H9 (cell line): ENCODE results near the gene AHI1. TPM values are rescaled to one million over a fixed set of nuclear protein-coding genes. Genes with fewer than 3 reads are reported as not detected.

Experiments
- DNase-seq: peaks from one replicate; pipeline ENCODE4 v3.0.0-alpha.2; 2017
- H2AFZ ChIP-seq: one replicate; pipeline ENCODE4 v1.6.1; 2013; ENCODE audit warnings: mild to moderate bottlenecking, low read length, control low read depth, moderate library complexity
- H2AK5ac ChIP-seq: 2 replicates; pipeline ENCODE4 v1.6.1; 2013; ENCODE audit warnings: low read length, control low read depth, mixed read lengths; ENCODE audit not compliant: insufficient read length
- H2BK120ac ChIP-seq: one replicate; pipeline ENCODE4 v1.6.1; 2013; ENCODE audit warnings: low read depth, mild to moderate bottlenecking, low read length, control low read depth, inconsistent platforms; ENCODE audit not compliant: poor library complexity, severe bottlenecking
- H2BK12ac ChIP-seq: 2 replicates; pipeline ENCODE4 v1.6.1; 2013; ENCODE audit warnings: low read length, control low read depth, mixed read lengths, low read depth; ENCODE audit not compliant: insufficient read length
- H2BK15ac ChIP-seq: 2 replicates; pipeline ENCODE4 v1.6.1; 2013; ENCODE audit warnings: low read depth, low read length, control low read depth
- H2BK20ac ChIP-seq: one replicate; pipeline ENCODE4 v1.6.1; 2013; ENCODE audit warnings: low read depth, mild to moderate bottlenecking, low read length, control low read depth, inconsistent platforms; ENCODE audit not compliant: poor library complexity, severe bottlenecking
- H2BK5ac ChIP-seq: 2 replicates; pipeline ENCODE4 v1.6.1; 2013; ENCODE audit warnings: low read length, control low read depth, mixed read lengths; ENCODE audit not compliant: insufficient read length
- H3K14ac ChIP-seq: 2 replicates; pipeline ENCODE4 v1.6.1; 2013; ENCODE audit warnings: low read length, control low read depth; ENCODE audit not compliant: insufficient read depth
- H3K18ac ChIP-seq: 2 replicates; pipeline ENCODE4 v1.6.1; 2013; ENCODE audit warnings: low read depth, mild to moderate bottlenecking, mixed read lengths, low read length, control low read depth; ENCODE audit not compliant: insufficient read length
- H3K23ac ChIP-seq: 2 replicates; pipeline ENCODE4 v1.6.1; 2013; ENCODE audit warnings: low read length, control low read depth, mixed read lengths, low read depth; ENCODE audit not compliant: insufficient read length
- H3K23me2 ChIP-seq: 2 replicates; pipeline ENCODE4 v1.6.1; 2013; ENCODE audit warnings: low read depth, mild to moderate bottlenecking, mixed read lengths, low read length, control low read depth; ENCODE audit not compliant: insufficient read length, poor library complexity, severe bottlenecking
- H3K27ac ChIP-seq: 2 replicates; pipeline ENCODE4 v1.5.1; 2013; ENCODE audit warnings: low read length, control low read depth, mixed read lengths, low read depth; ENCODE audit not compliant: insufficient read length
- H3K27me3 ChIP-seq: 2 replicates; pipeline ENCODE4 v1.6.1; 2013; ENCODE audit warnings: low read length, control low read depth, inconsistent platforms; ENCODE audit not compliant: insufficient read depth
- H3K4ac ChIP-seq: 2 replicates; pipeline ENCODE4 v1.6.1; 2013; ENCODE audit warnings: low read depth, mild to moderate bottlenecking, control low read depth, inconsistent platforms, low read length, moderate library complexity
- H3K4me1 ChIP-seq: 2 replicates; pipeline ENCODE4 v1.6.1; 2013; ENCODE audit warnings: low read length, control low read depth, inconsistent platforms; ENCODE audit not compliant: insufficient read depth
- H3K4me2 ChIP-seq: 2 replicates; pipeline ENCODE4 v1.6.1; 2013; ENCODE audit warnings: low read length, control low read depth, mixed read lengths; ENCODE audit not compliant: insufficient read length, insufficient read depth
- H3K56ac ChIP-seq: 2 replicates; pipeline ENCODE4 v1.6.1; 2013; ENCODE audit warnings: low read depth, mild to moderate bottlenecking, mixed read lengths, low read length, control low read depth; ENCODE audit not compliant: insufficient read length
- H3K79me1 ChIP-seq: 2 replicates; pipeline ENCODE4 v1.6.1; 2013; ENCODE audit warnings: low read depth, mild to moderate bottlenecking, moderate library complexity, low read length, control low read depth, inconsistent platforms; ENCODE audit not compliant: insufficient read depth, poor library complexity, severe bottlenecking
- H3K79me2 ChIP-seq: 2 replicates; pipeline ENCODE4 v1.6.1; 2013; ENCODE audit warnings: low read length, control low read depth, inconsistent platforms; ENCODE audit not compliant: insufficient read depth
- H3K9ac ChIP-seq: 2 replicates; pipeline ENCODE4 v1.6.1; 2013; ENCODE audit warnings: low read length, control low read depth, mixed read lengths; ENCODE audit not compliant: insufficient read length; ENCODE audit errors: extremely low read depth
- H3K9me3 ChIP-seq: one replicate; pipeline ENCODE4 v1.6.1; 2013; ENCODE audit warnings: low read depth, low read length, inconsistent platforms; ENCODE audit not compliant: control insufficient read depth
- H3T11ph ChIP-seq: one replicate; pipeline ENCODE4 v1.6.1; 2013; ENCODE audit warnings: mild to moderate bottlenecking, low read length, control low read depth, inconsistent platforms
- H4K20me1 ChIP-seq: one replicate; pipeline ENCODE4 v1.6.1; 2013; ENCODE audit not compliant: control insufficient read depth, insufficient read length, insufficient read depth
- H4K5ac ChIP-seq: 2 replicates; pipeline ENCODE4 v1.6.1; 2013; ENCODE audit warnings: low read depth, mild to moderate bottlenecking, mixed read lengths, low read length, control low read depth; ENCODE audit not compliant: insufficient read length
- H4K8ac ChIP-seq: replicated peaks from 2 replicates; pipeline ENCODE4 v1.6.1; 2013; ENCODE audit warnings: low read length, control low read depth, mixed read lengths, low read depth; ENCODE audit not compliant: insufficient read length
- H4K91ac ChIP-seq: 2 replicates; pipeline ENCODE4 v1.6.1; 2013; ENCODE audit warnings: low read depth, mild to moderate bottlenecking, moderate library complexity, mixed read lengths, low read length, control low read depth; ENCODE audit not compliant: insufficient read length
- H3K27ac Mint-ChIP-seq, 3 experiments: 2 replicates in 2 of 3; 3 replicates in 1 of 3; pipeline ENCODE4 v1.8.0; 2020 to 2021; ENCODE audit warnings: mixed read lengths in 3 of 3, mild to moderate bottlenecking in 1 of 3, moderate library complexity in 1 of 3
- H3K27me3 Mint-ChIP-seq: 2 replicates; pipeline ENCODE4 v1.8.0; 2021; ENCODE audit warnings: low read depth, mild to moderate bottlenecking, moderate library complexity, mixed read lengths
- H3K36me3 Mint-ChIP-seq, 3 experiments: 2 replicates in 2 of 3; 3 replicates in 1 of 3; pipeline ENCODE4 v1.8.0; 2020 to 2021; ENCODE audit warnings: low read depth in 3 of 3, mixed read lengths in 3 of 3; ENCODE audit not compliant: insufficient read depth in 1 of 3
- H3K4me1 Mint-ChIP-seq, 2 experiments: 2 replicates each; pipeline ENCODE4 v1.8.0; 2020; ENCODE audit warnings: mixed read lengths in 2 of 2
- H3K4me3 Mint-ChIP-seq, 2 experiments: 2 replicates in 1 of 2; 3 replicates in 1 of 2; pipeline ENCODE4 v1.8.0; 2020 to 2021; ENCODE audit warnings: mild to moderate bottlenecking in 2 of 2, mixed read lengths in 2 of 2, moderate library complexity in 1 of 2
- H3K9me3 Mint-ChIP-seq, 2 experiments: 2 replicates in 1 of 2; 3 replicates in 1 of 2; pipeline ENCODE4 v1.8.0; 2020; ENCODE audit warnings: mild to moderate bottlenecking in 2 of 2, mixed read lengths in 2 of 2, moderate library complexity in 1 of 2
- WGBS: extraction: QIAGEN DNeasy Blood & Tissue Kit; methylation state at CpG from one replicate; pipeline ENCODE4 v1.1.7; 2013; ENCODE audit warnings: missing lambda C conversion rate, low lambda C conversion rate, mixed read lengths; ENCODE audit not compliant: insufficient read length; ENCODE audit errors: extremely low coverage; 5-methylcytosine and 5-hydroxymethylcytosine counted together
- total RNA-seq: library from RNA; stranded (reverse); gene quantifications from 2 replicates; pipeline ENCODE4 v1.2.1, GENCODE V29; 2021
- TF ChIP-seq, protein P1 (sequence below): fragments of 200-600 bp; sonication (generic); conservative IDR thresholded peaks from 3 replicates; pipeline ENCODE4 v1.8.0; 2021; ENCODE audit warnings: antibody characterized with exemption, mild to moderate bottlenecking

Gene AHI1
- total RNA-seq, 1 experiment from 2014 or later = 9.9 TPM

DNA sequence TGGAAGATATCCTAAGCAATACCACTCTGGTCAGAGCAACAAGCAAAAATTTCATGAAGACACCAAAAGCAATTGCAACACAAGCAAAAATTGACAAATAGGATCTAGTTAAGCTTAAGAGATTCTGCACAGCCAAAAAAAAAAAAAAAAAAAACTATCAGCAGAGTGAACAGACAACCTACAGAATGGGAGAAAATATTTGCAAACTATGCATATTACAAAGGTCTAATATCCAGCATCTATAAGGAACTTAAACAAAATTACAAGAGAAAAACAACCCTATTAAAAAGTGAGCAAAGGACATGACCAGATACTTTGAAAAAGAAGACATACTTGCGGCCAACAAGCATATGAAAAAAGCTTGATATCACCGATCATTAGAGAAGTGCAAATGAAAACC lies 20.0 kb upstream of the AHI1 start:
- no peak overlapping the region for H2BK5ac ChIP-seq

More for the DNA sequence above, 20.0 kb upstream of the AHI1 start:
- no peak overlapping the region for H3K27ac ChIP-seq
- no peak overlapping the region for H2BK120ac ChIP-seq
- Mint-ChIP-seq H3K4me3 (no peak overlapping the region), H3K36me3 (no peaks in the 10 kb centered on the region), H3K4me1 (peaks cover 2 to 3% of the 10 kb centered on the region in 2 experiments; a peak in 2 of 4 replicates), H3K27ac (no peak overlapping the region), H3K9me3 (no peaks in the 10 kb centered on the region; a peak in 2 of 5 replicates), H3K27me3 (no peaks in the 10 kb centered on the region)
- no peak overlapping the region for H4K5ac ChIP-seq
- no peak overlapping the region for H2AFZ ChIP-seq
- no peak overlapping the region for H3K4ac ChIP-seq
- no peaks in the 10 kb centered on the region for H4K20me1 ChIP-seq
- no peaks in the 10 kb centered on the region for H3K23me2 ChIP-seq
- H3K9ac ChIP-seq = no peak overlapping the region
- H3K23ac ChIP-seq = no peak overlapping the region
- TF ChIP-seq, protein P1, sequence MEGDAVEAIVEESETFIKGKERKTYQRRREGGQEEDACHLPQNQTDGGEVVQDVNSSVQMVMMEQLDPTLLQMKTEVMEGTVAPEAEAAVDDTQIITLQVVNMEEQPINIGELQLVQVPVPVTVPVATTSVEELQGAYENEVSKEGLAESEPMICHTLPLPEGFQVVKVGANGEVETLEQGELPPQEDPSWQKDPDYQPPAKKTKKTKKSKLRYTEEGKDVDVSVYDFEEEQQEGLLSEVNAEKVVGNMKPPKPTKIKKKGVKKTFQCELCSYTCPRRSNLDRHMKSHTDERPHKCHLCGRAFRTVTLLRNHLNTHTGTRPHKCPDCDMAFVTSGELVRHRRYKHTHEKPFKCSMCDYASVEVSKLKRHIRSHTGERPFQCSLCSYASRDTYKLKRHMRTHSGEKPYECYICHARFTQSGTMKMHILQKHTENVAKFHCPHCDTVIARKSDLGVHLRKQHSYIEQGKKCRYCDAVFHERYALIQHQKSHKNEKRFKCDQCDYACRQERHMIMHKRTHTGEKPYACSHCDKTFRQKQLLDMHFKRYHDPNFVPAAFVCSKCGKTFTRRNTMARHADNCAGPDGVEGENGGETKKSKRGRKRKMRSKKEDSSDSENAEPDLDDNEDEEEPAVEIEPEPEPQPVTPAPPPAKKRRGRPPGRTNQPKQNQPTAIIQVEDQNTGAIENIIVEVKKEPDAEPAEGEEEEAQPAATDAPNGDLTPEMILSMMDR = no peak
- no CpG with 5 or more reads among the region's 2 CpGs for WGBS
- H2AK5ac ChIP-seq = no peak overlapping the region
- H3K79me1 ChIP-seq = no peaks in the 10 kb centered on the region
- no peaks in the 10 kb centered on the region for H3K4me1 ChIP-seq
- no peaks in the 10 kb centered on the region for H3K9me3 ChIP-seq
- no peak for DNase-seq
- no peak overlapping the region for H4K8ac ChIP-seq
- H3K27me3 ChIP-seq = no peaks in the 10 kb centered on the region
- no peaks in the 10 kb centered on the region for H3K79me2 ChIP-seq
- H3K4me2 ChIP-seq = no peak overlapping the region
- no peak overlapping the region for H3K18ac ChIP-seq
- H3T11ph ChIP-seq = no peak overlapping the region
- no peak overlapping the region for H2BK20ac ChIP-seq
- H4K91ac ChIP-seq = no peak overlapping the region
- H3K14ac ChIP-seq = no peak overlapping the region
- no peak overlapping the region for H2BK15ac ChIP-seq
- no peak overlapping the region for H2BK12ac ChIP-seq
- H3K56ac ChIP-seq = no peak overlapping the region
